Fibroblast of villous mesenchyme (primary cell): Measurements from ENCODE around the gene DYNLT1. TPM values are rescaled to one million over a fixed set of nuclear protein-coding genes. Genes with fewer than 3 reads are reported as not detected.

Source experiments
- DNase-seq: peaks from one replicate; pipeline ENCODE4 v3.0.0-alpha.2; 2010; ENCODE audit warnings: low read depth
- H3K4me3 ChIP-seq: 2 replicates; pipeline ENCODE4 v1.5.1; 2011; ENCODE audit warnings: low read depth, mild to moderate bottlenecking, low read length
- small RNA-seq: library from RNA; depleted of rRNA; stranded (forward); fragments of <200 nt; gene quantifications from one replicate; pipeline ENCODE3, GENCODE V24; 2012
- total RNA-seq: library from RNA; depleted of rRNA; stranded (reverse); fragments of >200 nt; gene quantifications from 2 replicates; pipeline ENCODE4 v1.2.3, GENCODE V29; 2012
- TF ChIP-seq, protein P1 (sequence below): IDR thresholded peaks from 2 replicates; pipeline ENCODE4 v1.5.1; 2012; ENCODE audit warnings: low read depth, mild to moderate bottlenecking, low read length; ENCODE audit not compliant: insufficient read depth

Gene DYNLT1
- total RNA-seq, 1 donor: 114 TPM

- H3K4me3 ChIP-seq: no peak overlapping the region
- TF ChIP-seq, protein P1, sequence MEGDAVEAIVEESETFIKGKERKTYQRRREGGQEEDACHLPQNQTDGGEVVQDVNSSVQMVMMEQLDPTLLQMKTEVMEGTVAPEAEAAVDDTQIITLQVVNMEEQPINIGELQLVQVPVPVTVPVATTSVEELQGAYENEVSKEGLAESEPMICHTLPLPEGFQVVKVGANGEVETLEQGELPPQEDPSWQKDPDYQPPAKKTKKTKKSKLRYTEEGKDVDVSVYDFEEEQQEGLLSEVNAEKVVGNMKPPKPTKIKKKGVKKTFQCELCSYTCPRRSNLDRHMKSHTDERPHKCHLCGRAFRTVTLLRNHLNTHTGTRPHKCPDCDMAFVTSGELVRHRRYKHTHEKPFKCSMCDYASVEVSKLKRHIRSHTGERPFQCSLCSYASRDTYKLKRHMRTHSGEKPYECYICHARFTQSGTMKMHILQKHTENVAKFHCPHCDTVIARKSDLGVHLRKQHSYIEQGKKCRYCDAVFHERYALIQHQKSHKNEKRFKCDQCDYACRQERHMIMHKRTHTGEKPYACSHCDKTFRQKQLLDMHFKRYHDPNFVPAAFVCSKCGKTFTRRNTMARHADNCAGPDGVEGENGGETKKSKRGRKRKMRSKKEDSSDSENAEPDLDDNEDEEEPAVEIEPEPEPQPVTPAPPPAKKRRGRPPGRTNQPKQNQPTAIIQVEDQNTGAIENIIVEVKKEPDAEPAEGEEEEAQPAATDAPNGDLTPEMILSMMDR: no peak
- no peak for DNase-seq
Measured at GRCh38 chr6:158591134-158591809, 53.3 kb downstream of the DYNLT1 start.

DNA sequence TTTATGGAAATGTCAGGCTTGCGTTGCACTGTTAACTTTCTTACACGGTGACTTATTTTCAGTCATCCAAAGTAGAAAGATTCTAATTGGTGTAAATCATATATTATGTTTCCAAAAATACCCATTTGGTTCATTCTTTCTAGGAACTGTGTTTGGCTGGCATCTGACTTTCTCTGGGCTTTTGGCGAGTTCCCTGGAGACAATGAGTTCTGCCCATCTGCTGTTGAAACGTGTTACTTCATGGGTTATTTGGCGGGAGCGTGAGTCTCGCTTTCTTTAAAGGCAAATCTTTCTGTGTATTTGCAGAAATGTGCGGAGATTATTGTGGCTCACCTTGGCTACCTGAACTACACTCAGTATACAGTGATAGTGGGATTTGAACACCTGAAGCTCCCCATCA, 55.2 kb downstream of the DYNLT1 start:
- no peak overlapping the region for H3K4me3 ChIP-seq
- TF ChIP-seq, protein P1: no peak
- no peak for DNase-seq

- no peak overlapping the region for H3K4me3 ChIP-seq
- TF ChIP-seq, protein P1: no peak
- DNase-seq: no peak
Measured at GRCh38 chr6:158586652-158587051, 57.9 kb downstream of the DYNLT1 start.

Small RNA genes within 50 kb of the gene (small RNA-seq; reads per million reads assigned to genes)
- not detected for gene MIR7161

Other genes with a start within 250 kb of the DYNLT1 start
- 35.1 and 58.3 TPM in 2 replicates for gene TMEM181, start 84.7 kb downstream of the DYNLT1 start, total RNA-seq
- 1.3 and 1.7 TPM in 2 replicates for gene SYTL3, start 5.3 kb upstream of the DYNLT1 start, total RNA-seq
- 100 and 116 TPM in 2 replicates for gene EZR, start 174.6 kb upstream of the DYNLT1 start, total RNA-seq